Panc1 (cell line): Measurements from ENCODE around the gene CCDC68. TPM values are rescaled to one million over a fixed set of nuclear protein-coding genes. Genes with fewer than 3 reads are reported as not detected.

ENCODE experiments used
- ATAC-seq: fragments of 200-7000 bp; cut with Tn5 transposase; 2 replicates; pipeline ENCODE4 v1.9.1; 2020; ENCODE audit warnings: mild to moderate bottlenecking, moderate library complexity
- BruUV-seq: library from RNA; stranded (reverse); fragments of 400-500 nt; replicated peaks from 2 replicates; lab custom pipeline; 2021; lab: Mats Ljungman, UMichigan
- CTCF ChIA-PET: fragments of 300-600 bp; sonication (Branson Sonifier 250); formaldehyde crosslinking; loops from one replicate; lab custom pipeline; 2022; ENCODE audit warnings: antibody characterized with exemption; lab: Charles Lee
- POLR2A ChIA-PET: fragments of 300-600 bp; sonication (Branson Sonifier 250); formaldehyde crosslinking; loops from one replicate; lab custom pipeline; 2022; ENCODE audit warnings: antibody characterized with exemption; lab: Charles Lee
- DNase-seq: peaks from one replicate; pipeline ENCODE4 v3.0.0-alpha.2; 2010; ENCODE audit warnings: low read depth, low spot score
- H3K27ac ChIP-seq: 2 replicates; pipeline ENCODE4 v1.5.1; 2011; ENCODE audit warnings: mild to moderate bottlenecking, low read length, inconsistent platforms
- H3K27me3 ChIP-seq: fragments of 200-500 bp; sonication (Bioruptor generic); 2 replicates; pipeline ENCODE4 v1.6.0; 2014; ENCODE audit warnings: low read length, inconsistent platforms; ENCODE audit not compliant: control insufficient read depth, insufficient read depth
- H3K36me3 ChIP-seq: fragments of 200-500 bp; sonication (Bioruptor generic); 2 replicates; pipeline ENCODE4 v1.5.1; 2014; ENCODE audit warnings: inconsistent platforms, mild to moderate bottlenecking, low read length, moderate library complexity; ENCODE audit not compliant: control insufficient read depth, insufficient read depth
- H3K4me1 ChIP-seq: 2 replicates; pipeline ENCODE4 v1.5.1; 2011; ENCODE audit warnings: inconsistent platforms, mild to moderate bottlenecking, low read length, moderate library complexity; ENCODE audit not compliant: control insufficient read depth, insufficient read depth
- H3K4me3 ChIP-seq, 2 experiments: 2 replicates each; pipeline ENCODE4 v1.5.1; 2011 to 2012; ENCODE audit warnings: low read depth in 2 of 2, low read length in 2 of 2, mild to moderate bottlenecking in 2 of 2, inconsistent platforms in 1 of 2, moderate library complexity in 1 of 2
- H3K9me3 ChIP-seq: fragments of 200-500 bp; sonication (Bioruptor generic); 2 replicates; pipeline ENCODE4 v1.5.1; 2014; ENCODE audit warnings: low read depth, mild to moderate bottlenecking, inconsistent platforms, low read length, moderate library complexity; ENCODE audit not compliant: control insufficient read depth, insufficient read depth
- POLR2AphosphoS5 ChIP-seq: IDR thresholded peaks from 2 replicates; pipeline ENCODE4 v1.6.1; 2012; ENCODE audit warnings: mild to moderate bottlenecking, low read depth, low read length, moderate library complexity
- SIN3A ChIP-seq: IDR thresholded peaks from 2 replicates; pipeline ENCODE4 v1.6.1; 2012; ENCODE audit warnings: low read depth, mild to moderate bottlenecking, low read length, moderate library complexity, borderline replicate concordance; ENCODE audit not compliant: insufficient read depth
- TCF7L2 ChIP-seq: IDR thresholded peaks from 2 replicates; pipeline ENCODE4 v1.6.1; 2011; ENCODE audit warnings: mild to moderate bottlenecking, low read depth, low read length, inconsistent platforms
- in situ Hi-C: cut with HindIII; loops from 2 replicates; pipeline ENCODE4 v1.10.0; 2016; ENCODE audit warnings: low sequenced_read_pairs, low pct_unique_long_range_greater_than_20kb
- intact Hi-C: fragments of 100-400 bp; cut with micrococcal nuclease; formaldehyde crosslinking; loops from one replicate; pipeline ENCODE4 v1.10.0; 2022; ENCODE audit not compliant: unreplicated experiment
- total RNA-seq: library from RNA; stranded (reverse); gene quantifications from one replicate; pipeline ENCODE4 v1.2.1, GENCODE V29; 2021; ENCODE audit not compliant: unreplicated experiment
- TF ChIP-seq, protein P1 (sequence below): fragments of 450-650 bp; IDR thresholded peaks from 2 replicates; pipeline ENCODE4 v1.5.1; 2017; ENCODE audit warnings: mild to moderate bottlenecking
- TF ChIP-seq, protein P2 (sequence below), 2 experiments: IDR thresholded peaks; 2 replicates each; pipeline ENCODE4 v1.6.1; 2011 to 2012; ENCODE audit warnings: low read depth in 2 of 2, control low read depth in 1 of 2, low read length in 1 of 2, mild to moderate bottlenecking in 1 of 2, moderate library complexity in 1 of 2; ENCODE audit not compliant: insufficient read depth in 1 of 2

Gene CCDC68
- total RNA-seq, 1 experiment from 2014 or later = 0.41 TPM

DNA sequence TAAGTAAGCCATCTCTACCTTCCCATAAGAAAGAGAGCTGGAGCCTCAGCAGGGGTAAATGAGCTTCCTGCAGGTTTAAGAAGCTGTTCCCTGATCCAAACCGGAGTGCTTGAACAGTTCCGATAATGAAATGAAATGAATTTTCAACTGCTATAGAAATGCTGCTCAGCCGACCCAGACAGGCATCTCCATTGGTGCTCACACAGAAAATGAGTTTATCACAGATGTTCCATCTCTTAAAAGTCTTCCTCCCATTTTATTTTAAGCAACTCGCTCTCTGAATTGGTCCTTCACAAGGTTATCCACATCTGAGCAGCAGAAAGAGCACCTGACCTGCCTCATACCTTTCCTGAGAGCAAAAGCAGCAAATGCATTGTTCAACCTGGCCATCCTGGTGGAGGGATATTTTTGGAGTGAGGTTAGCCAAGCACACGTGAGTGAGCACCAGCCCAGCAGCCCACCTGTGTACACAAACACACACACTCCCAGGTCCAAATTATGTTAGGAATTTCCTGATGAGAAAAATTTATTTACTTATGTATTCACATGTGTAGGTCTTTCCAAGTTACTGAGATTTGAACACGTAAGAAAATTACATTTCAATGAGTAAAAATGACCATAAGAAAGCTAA is 42.2 kb upstream of the CCDC68 start:
- Histone ChIP-seq H3K27ac (no peak overlapping the region), H3K27me3 (no peaks in the 10 kb centered on the region), H3K4me1 (no peaks in the 10 kb centered on the region), H3K36me3 (no peaks in the 10 kb centered on the region), H3K9me3 (no peaks in the 10 kb centered on the region), H3K4me3 (no peak overlapping the region)
- TF ChIP-seq POLR2AphosphoS5 (no peak), TCF7L2 (no peak), SIN3A (no peak)
- TF ChIP-seq, protein P1, sequence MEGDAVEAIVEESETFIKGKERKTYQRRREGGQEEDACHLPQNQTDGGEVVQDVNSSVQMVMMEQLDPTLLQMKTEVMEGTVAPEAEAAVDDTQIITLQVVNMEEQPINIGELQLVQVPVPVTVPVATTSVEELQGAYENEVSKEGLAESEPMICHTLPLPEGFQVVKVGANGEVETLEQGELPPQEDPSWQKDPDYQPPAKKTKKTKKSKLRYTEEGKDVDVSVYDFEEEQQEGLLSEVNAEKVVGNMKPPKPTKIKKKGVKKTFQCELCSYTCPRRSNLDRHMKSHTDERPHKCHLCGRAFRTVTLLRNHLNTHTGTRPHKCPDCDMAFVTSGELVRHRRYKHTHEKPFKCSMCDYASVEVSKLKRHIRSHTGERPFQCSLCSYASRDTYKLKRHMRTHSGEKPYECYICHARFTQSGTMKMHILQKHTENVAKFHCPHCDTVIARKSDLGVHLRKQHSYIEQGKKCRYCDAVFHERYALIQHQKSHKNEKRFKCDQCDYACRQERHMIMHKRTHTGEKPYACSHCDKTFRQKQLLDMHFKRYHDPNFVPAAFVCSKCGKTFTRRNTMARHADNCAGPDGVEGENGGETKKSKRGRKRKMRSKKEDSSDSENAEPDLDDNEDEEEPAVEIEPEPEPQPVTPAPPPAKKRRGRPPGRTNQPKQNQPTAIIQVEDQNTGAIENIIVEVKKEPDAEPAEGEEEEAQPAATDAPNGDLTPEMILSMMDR = no peak
- TF ChIP-seq, protein P2, sequence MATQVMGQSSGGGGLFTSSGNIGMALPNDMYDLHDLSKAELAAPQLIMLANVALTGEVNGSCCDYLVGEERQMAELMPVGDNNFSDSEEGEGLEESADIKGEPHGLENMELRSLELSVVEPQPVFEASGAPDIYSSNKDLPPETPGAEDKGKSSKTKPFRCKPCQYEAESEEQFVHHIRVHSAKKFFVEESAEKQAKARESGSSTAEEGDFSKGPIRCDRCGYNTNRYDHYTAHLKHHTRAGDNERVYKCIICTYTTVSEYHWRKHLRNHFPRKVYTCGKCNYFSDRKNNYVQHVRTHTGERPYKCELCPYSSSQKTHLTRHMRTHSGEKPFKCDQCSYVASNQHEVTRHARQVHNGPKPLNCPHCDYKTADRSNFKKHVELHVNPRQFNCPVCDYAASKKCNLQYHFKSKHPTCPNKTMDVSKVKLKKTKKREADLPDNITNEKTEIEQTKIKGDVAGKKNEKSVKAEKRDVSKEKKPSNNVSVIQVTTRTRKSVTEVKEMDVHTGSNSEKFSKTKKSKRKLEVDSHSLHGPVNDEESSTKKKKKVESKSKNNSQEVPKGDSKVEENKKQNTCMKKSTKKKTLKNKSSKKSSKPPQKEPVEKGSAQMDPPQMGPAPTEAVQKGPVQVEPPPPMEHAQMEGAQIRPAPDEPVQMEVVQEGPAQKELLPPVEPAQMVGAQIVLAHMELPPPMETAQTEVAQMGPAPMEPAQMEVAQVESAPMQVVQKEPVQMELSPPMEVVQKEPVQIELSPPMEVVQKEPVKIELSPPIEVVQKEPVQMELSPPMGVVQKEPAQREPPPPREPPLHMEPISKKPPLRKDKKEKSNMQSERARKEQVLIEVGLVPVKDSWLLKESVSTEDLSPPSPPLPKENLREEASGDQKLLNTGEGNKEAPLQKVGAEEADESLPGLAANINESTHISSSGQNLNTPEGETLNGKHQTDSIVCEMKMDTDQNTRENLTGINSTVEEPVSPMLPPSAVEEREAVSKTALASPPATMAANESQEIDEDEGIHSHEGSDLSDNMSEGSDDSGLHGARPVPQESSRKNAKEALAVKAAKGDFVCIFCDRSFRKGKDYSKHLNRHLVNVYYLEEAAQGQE (IDR thresholded peaks at IDR 0.05; ENCODE audit: insufficient read depth in 1 of 2, low read depth in 2 of 2, low read length in 1 of 2) = no peak
- POLR2A ChIA-PET = no interaction called here
- ATAC-seq = no peak
- CTCF ChIA-PET = no interaction called here
- no TSS peak for BruUV-seq
- peak; percentile 22 for DNase-seq
- intact Hi-C loops (no loop called here), in situ Hi-C loops (no loop called here)

DNA sequence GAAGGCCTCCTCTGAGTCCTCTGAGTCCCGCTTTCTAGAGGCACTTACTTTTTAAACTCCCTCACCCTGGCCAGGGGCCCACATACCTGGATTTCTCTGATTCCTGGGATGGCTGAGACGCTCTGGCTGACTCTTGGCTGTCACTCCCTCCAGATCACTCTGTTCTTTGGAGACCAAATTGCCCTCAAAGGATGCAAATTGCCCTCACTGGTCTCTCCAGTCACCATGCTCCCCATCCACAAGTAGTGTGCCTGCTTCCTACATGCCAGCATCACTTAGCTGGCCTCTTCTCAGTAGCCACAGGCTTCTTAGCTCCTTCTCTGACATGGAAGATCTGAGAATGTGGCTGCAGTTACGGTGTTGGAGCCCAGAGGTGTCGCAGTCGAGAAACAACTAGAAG is 41.3 kb upstream of the CCDC68 start:
- no TSS peak for BruUV-seq
- TF ChIP-seq POLR2AphosphoS5 (no peak), SIN3A (no peak)
- TF ChIP-seq, protein P2 (IDR thresholded peaks at IDR 0.05; ENCODE audit: insufficient read depth in 1 of 2, low read depth in 2 of 2, low read length in 1 of 2) = no peak
- TF ChIP-seq, protein P1 = no peak
- in situ Hi-C loops = no loop called here

More for the DNA sequence above, 41.3 kb upstream of the CCDC68 start:
- H3K9me3 ChIP-seq = no peaks in the 10 kb centered on the region
- H3K36me3 ChIP-seq = no peaks in the 10 kb centered on the region
- ChIA-PET POLR2A (no interaction called here), CTCF (no interaction called here)
- no peaks in the 10 kb centered on the region for H3K27me3 ChIP-seq
- H3K27ac ChIP-seq = no peak overlapping the region
- no peaks in the 10 kb centered on the region for H3K4me1 ChIP-seq
- no peak for DNase-seq
- intact Hi-C loops = no loop called here
- no peak overlapping the region for H3K4me3 ChIP-seq
- no peak for ATAC-seq
